RWPE2 (cell line): ENCODE data around the gene MAIP1.

Experiments
- ATAC-seq: fragments of 200-7000 bp; cut with Tn5 transposase; 3 replicates; pipeline ENCODE4 v1.9.1; 2021; ENCODE audit warnings: low read depth
- DNase-seq: peaks from one replicate; pipeline ENCODE4 v3.0.0-alpha.2; 2020; ENCODE audit warnings: low spot score
- H3K27ac ChIP-seq: fragments of 450-650 bp; 2 replicates; pipeline ENCODE4 v1.5.1; 2017; ENCODE audit warnings: mild to moderate bottlenecking; ENCODE audit not compliant: poor library complexity, severe bottlenecking
- H3K27me3 ChIP-seq: fragments of 250-450 bp; sonication (Bioruptor Pico); 2 replicates; pipeline ENCODE4 v1.5.1; 2021; ENCODE audit warnings: mild to moderate bottlenecking, moderate library complexity; ENCODE audit not compliant: insufficient read depth, poor library complexity, severe bottlenecking
- H3K36me3 ChIP-seq: fragments of 250-450 bp; sonication (Bioruptor Pico); 2 replicates; pipeline ENCODE4 v1.5.1; 2020; ENCODE audit warnings: low read depth, mild to moderate bottlenecking, moderate library complexity
- H3K4me1 ChIP-seq: fragments of 250-450 bp; sonication (Bioruptor Pico); 2 replicates; pipeline ENCODE4 v1.5.1; 2021; ENCODE audit warnings: mild to moderate bottlenecking, moderate library complexity; ENCODE audit not compliant: insufficient read depth, poor library complexity, severe bottlenecking
- H3K4me3 ChIP-seq: fragments of 250-450 bp; sonication (Bioruptor Pico); 2 replicates; pipeline ENCODE4 v1.5.1; 2021; ENCODE audit warnings: mild to moderate bottlenecking, moderate library complexity; ENCODE audit not compliant: severe bottlenecking
- H3K9me3 ChIP-seq: fragments of 250-450 bp; sonication (Bioruptor Pico); 2 replicates; pipeline ENCODE4 v1.5.1; 2021; ENCODE audit warnings: mild to moderate bottlenecking, moderate library complexity; ENCODE audit not compliant: severe bottlenecking
- TF ChIP-seq, protein P1 (sequence below): fragments of 450-650 bp; IDR thresholded peaks from one replicate; pipeline ENCODE4 v1.5.1; 2017; ENCODE audit warnings: mild to moderate bottlenecking, moderate library complexity; ENCODE audit not compliant: poor library complexity, severe bottlenecking

MAIP1 gene

DNA sequence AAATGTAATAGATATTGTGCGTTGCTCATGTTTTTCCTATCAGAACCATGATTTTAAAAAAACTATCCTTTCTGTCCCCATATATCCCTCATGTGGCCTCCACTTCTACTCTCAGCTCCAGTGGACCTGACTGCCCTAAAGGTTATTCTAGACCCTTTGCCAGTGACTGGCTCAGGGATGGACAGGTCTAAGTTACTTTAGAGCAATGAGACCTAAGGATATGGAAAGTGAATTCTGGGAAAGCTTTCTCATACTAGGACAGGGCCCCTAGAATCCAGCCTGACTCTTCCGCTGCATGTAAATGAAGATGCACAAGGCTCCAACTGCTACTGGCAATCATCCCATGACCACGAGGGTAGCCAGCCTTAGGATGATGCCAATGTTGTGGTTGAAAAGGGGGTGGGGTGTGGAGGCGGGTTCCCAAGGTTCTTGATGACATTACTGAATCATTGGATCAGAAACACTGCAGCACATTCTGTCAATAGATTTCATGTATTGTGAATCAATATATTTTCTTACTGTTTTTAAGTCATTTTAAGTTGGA lies 23.0 kb upstream of the MAIP1 start:
- H3K36me3 ChIP-seq, result peaks cover 89% of the 10 kb centered on the region
- no peaks in the 10 kb centered on the region for H3K4me1 ChIP-seq
- ATAC-seq, result peak; percentile 25; the same call in 1 of the 3 replicates

DNA sequence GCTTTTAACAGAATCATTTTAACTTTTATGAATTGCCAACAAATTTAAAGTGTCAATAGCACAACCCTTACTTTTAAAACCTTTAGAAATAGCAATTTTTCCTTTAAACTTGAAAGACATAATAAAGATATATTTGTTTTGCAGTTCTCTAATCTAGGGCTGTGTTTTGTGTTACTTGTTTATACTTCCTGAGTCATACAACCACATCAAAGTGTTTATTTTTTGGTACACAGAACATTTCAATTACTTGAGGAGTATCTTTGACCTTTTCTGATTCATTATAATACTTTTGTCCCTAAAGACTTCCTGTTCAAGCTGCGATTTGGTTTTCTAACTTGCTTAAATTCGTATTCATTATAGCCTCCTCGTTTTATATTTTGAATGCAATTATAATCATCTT lies 21.9 kb upstream of the MAIP1 start:
- no peak overlapping the region for H3K4me3 ChIP-seq
- no peaks in the 10 kb centered on the region for H3K4me1 ChIP-seq
- H3K27me3 ChIP-seq, result no peaks in the 10 kb centered on the region
- no peak overlapping the region for H3K27ac ChIP-seq
- peaks cover 89% of the 10 kb centered on the region for H3K36me3 ChIP-seq
- H3K9me3 ChIP-seq, result peaks cover 2% of the 10 kb centered on the region
- TF ChIP-seq, protein P1, sequence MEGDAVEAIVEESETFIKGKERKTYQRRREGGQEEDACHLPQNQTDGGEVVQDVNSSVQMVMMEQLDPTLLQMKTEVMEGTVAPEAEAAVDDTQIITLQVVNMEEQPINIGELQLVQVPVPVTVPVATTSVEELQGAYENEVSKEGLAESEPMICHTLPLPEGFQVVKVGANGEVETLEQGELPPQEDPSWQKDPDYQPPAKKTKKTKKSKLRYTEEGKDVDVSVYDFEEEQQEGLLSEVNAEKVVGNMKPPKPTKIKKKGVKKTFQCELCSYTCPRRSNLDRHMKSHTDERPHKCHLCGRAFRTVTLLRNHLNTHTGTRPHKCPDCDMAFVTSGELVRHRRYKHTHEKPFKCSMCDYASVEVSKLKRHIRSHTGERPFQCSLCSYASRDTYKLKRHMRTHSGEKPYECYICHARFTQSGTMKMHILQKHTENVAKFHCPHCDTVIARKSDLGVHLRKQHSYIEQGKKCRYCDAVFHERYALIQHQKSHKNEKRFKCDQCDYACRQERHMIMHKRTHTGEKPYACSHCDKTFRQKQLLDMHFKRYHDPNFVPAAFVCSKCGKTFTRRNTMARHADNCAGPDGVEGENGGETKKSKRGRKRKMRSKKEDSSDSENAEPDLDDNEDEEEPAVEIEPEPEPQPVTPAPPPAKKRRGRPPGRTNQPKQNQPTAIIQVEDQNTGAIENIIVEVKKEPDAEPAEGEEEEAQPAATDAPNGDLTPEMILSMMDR, result no peak
- ATAC-seq, result no peak
- no peak for DNase-seq

More for the DNA sequence above, 23.0 kb upstream of the MAIP1 start:
- H3K27ac ChIP-seq, result no peak overlapping the region
- no peaks in the 10 kb centered on the region for H3K27me3 ChIP-seq
- H3K9me3 ChIP-seq, result peaks cover 2% of the 10 kb centered on the region
- no peak overlapping the region for H3K4me3 ChIP-seq
- TF ChIP-seq, protein P1, result no peak
- no peak for DNase-seq

DNA sequence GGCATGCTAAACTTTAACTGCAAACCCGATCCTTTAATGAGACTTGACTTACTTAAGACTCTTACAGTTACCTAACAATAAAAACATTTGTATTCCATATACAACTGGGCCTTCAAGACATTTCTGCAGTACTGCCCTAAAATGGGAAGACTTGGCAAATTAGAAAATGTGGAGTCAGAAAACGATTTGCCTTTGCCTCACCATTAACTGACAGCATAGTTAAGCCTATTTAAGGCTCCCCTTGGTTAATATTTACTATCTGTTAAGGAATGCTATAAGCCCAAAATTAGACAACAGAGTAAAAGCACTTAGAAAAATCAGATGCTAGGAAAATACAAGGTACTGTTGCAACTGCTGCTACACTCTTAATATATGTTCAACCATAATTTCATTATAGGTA lies 18.8 kb upstream of the MAIP1 start:
- no peak for DNase-seq
- Histone ChIP-seq H3K9me3 (peaks cover 2% of the 10 kb centered on the region), H3K36me3 (peaks cover 100% of the 10 kb centered on the region), H3K4me3 (no peak overlapping the region), H3K27ac (no peak overlapping the region), H3K27me3 (no peaks in the 10 kb centered on the region), H3K4me1 (no peaks in the 10 kb centered on the region)
- TF ChIP-seq, protein P1, result no peak
- ATAC-seq, result no peak

DNA sequence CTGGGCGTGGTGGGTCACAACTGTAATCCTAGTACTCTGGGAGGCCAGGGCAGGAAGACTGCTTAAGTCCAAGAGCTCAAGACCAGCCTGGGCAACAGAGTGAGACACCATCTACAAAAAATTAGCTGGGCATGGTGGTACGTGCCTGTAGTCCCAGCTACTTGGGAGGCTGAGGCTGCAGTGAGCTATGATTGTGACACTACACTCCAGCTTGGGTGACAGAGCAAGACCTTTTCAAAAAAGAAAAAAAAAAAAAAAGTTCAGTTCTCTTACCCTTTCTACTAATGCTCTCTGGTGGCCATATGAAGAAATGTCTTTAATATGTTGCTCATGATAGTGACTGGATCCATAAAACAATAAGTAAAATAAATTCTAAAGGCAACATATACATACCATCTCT lies 15.0 kb upstream of the MAIP1 start:
- TF ChIP-seq, protein P1, result peak; percentile 40
- Histone ChIP-seq H3K4me3 (no peak overlapping the region), H3K27ac (no peak overlapping the region), H3K36me3 (peaks cover 92% of the 10 kb centered on the region), H3K27me3 (no peaks in the 10 kb centered on the region), H3K4me1 (no peaks in the 10 kb centered on the region), H3K9me3 (no peaks in the 10 kb centered on the region)
- DNase-seq (no peak), ATAC-seq (no peak)

DNA sequence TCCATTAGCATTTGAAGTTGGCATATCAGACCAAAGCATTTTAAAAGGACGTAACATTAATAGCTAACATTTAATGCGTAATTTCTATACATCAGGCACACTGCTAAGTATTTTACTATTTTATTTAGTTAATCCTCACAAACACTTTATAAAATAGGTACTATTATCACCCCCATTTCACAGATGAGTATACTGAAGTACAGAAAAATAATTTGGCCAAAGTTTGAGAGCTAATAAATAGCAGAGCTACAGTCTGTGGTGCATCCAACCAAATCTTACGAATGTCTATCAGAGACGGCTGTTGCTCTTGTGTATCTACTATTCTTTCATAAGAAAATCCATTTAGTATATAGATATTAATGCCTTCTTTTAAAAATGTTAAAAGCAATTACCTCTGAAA lies 12.0 kb upstream of the MAIP1 start:
- Histone ChIP-seq H3K4me1 (no peaks in the 10 kb centered on the region), H3K27me3 (no peaks in the 10 kb centered on the region), H3K27ac (no peak overlapping the region), H3K36me3 (peaks cover 92% of the 10 kb centered on the region), H3K4me3 (no peak overlapping the region), H3K9me3 (no peaks in the 10 kb centered on the region)
- no peak for ATAC-seq
- TF ChIP-seq, protein P1, result no peak
- no peak for DNase-seq
